NT2/D1 (cell line): ENCODE data around the gene DHPS.
A peak's percentile ranks its signal among the peaks of the same experiment; 100 is the strongest.

Experiments
- YY1 ChIP-seq: IDR thresholded peaks from 2 replicates; pipeline ENCODE4 v1.6.1; 2011; ENCODE audit not compliant: insufficient read length, insufficient read depth
- ZNF274 ChIP-seq: IDR thresholded peaks from 2 replicates; pipeline ENCODE4 v1.6.1; 2011; ENCODE audit warnings: mild to moderate bottlenecking, low read depth, low read length

GRCh38 chr19:12681074-12681987 is at the start of gene DHPS:
- TF ChIP-seq YY1: peak; percentile 93
- TF ChIP-seq ZNF274: no peak
